ENCODE data around the gene TEC.

TEC gene

DNA sequence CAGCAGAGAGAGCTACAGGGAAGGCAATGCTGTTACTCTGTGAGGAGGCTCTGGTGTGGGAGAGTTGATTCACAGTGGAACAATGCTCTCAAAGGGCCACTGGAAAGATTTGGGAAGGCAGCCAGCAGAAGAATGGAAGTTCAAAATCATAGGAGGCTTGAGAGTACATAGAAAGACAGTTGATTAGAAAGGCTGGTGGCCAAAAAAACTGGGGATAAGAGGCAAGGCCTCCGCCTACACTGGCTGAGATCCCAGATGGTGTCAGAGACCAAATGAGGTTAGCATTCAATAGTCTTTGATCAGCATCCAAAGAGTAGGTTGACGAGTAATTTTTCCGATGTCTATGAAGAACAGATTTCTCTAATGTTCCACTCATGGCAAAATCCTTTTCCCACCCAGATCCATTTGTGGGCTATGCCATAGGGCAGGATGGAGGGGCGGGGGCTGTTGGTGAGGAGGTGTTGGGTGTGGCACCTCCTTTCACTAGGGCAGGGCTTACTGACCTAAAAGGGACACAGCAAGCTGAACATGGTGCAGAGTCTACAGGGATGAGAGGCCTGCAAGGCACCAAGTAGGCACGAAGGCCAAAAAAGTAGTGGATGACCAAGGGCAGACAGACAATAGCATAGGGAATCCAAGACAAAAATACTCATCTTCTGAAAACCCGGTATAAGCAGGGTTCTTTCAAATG, 15.1 kb downstream of the TEC start:
- H3K36me3 ChIP-seq (ENCODE audit: low read depth): no peaks in the 10 kb centered on the region

GRCh38 chr4:48252313-48252712, 17.3 kb downstream of the TEC start:
- ATAC-seq (ENCODE audit: low read depth) (0 out of 3 replicates have a peak, but pooled peaks have one; percentile 23), DNase-seq (ENCODE audit: low spot score) (no peak)
- no peak overlapping the region for H3K27ac ChIP-seq (ENCODE audit: poor library complexity, severe bottlenecking)
- H3K9me3 ChIP-seq (ENCODE audit: severe bottlenecking): no peaks in the 10 kb centered on the region
- no peaks in the 10 kb centered on the region for H3K36me3 ChIP-seq (ENCODE audit: low read depth)
- H3K27me3 ChIP-seq (ENCODE audit: insufficient read depth, poor library complexity, severe bottlenecking): no peaks in the 10 kb centered on the region
- H3K4me3 ChIP-seq (ENCODE audit: severe bottlenecking): no peak overlapping the region
- no peaks in the 10 kb centered on the region for H3K4me1 ChIP-seq (ENCODE audit: insufficient read depth, poor library complexity, severe bottlenecking)
- TF ChIP-seq, protein P1, sequence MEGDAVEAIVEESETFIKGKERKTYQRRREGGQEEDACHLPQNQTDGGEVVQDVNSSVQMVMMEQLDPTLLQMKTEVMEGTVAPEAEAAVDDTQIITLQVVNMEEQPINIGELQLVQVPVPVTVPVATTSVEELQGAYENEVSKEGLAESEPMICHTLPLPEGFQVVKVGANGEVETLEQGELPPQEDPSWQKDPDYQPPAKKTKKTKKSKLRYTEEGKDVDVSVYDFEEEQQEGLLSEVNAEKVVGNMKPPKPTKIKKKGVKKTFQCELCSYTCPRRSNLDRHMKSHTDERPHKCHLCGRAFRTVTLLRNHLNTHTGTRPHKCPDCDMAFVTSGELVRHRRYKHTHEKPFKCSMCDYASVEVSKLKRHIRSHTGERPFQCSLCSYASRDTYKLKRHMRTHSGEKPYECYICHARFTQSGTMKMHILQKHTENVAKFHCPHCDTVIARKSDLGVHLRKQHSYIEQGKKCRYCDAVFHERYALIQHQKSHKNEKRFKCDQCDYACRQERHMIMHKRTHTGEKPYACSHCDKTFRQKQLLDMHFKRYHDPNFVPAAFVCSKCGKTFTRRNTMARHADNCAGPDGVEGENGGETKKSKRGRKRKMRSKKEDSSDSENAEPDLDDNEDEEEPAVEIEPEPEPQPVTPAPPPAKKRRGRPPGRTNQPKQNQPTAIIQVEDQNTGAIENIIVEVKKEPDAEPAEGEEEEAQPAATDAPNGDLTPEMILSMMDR (IDR thresholded peaks at IDR 0.05; ENCODE audit: poor library complexity, severe bottlenecking): no peak

More for the DNA sequence above, 15.1 kb downstream of the TEC start:
- no peaks in the 10 kb centered on the region for H3K4me1 ChIP-seq (ENCODE audit: insufficient read depth, poor library complexity, severe bottlenecking)
- no peak overlapping the region for H3K27ac ChIP-seq (ENCODE audit: poor library complexity, severe bottlenecking)
- no peak for ATAC-seq (ENCODE audit: low read depth)
- DNase-seq (ENCODE audit: low spot score): no peak
- H3K9me3 ChIP-seq (ENCODE audit: severe bottlenecking): no peaks in the 10 kb centered on the region
- H3K4me3 ChIP-seq (ENCODE audit: severe bottlenecking): no peak overlapping the region
- TF ChIP-seq, protein P1 (IDR thresholded peaks at IDR 0.05; ENCODE audit: poor library complexity, severe bottlenecking): no peak
- H3K27me3 ChIP-seq (ENCODE audit: insufficient read depth, poor library complexity, severe bottlenecking): no peaks in the 10 kb centered on the region

GRCh38 chr4:48250980-48251379, 18.7 kb downstream of the TEC start:
- Histone ChIP-seq H3K4me3 (ENCODE audit: severe bottlenecking) (no peak overlapping the region), H3K27ac (ENCODE audit: poor library complexity, severe bottlenecking) (no peak overlapping the region), H3K27me3 (ENCODE audit: insufficient read depth, poor library complexity, severe bottlenecking) (no peaks in the 10 kb centered on the region), H3K4me1 (ENCODE audit: insufficient read depth, poor library complexity, severe bottlenecking) (no peaks in the 10 kb centered on the region), H3K36me3 (ENCODE audit: low read depth) (no peaks in the 10 kb centered on the region; the same call in 1 of the 2 replicates), H3K9me3 (ENCODE audit: severe bottlenecking) (no peaks in the 10 kb centered on the region)
- DNase-seq (ENCODE audit: low spot score) (no peak), ATAC-seq (ENCODE audit: low read depth) (no peak)
- TF ChIP-seq, protein P1 (IDR thresholded peaks at IDR 0.05; ENCODE audit: poor library complexity, severe bottlenecking): no peak

GRCh38 chr4:48250343-48250742, 19.3 kb downstream of the TEC start:
- Histone ChIP-seq H3K9me3 (ENCODE audit: severe bottlenecking) (no peaks in the 10 kb centered on the region), H3K36me3 (ENCODE audit: low read depth) (no peaks in the 10 kb centered on the region; the same call in 1 of the 2 replicates), H3K27me3 (ENCODE audit: insufficient read depth, poor library complexity, severe bottlenecking) (no peaks in the 10 kb centered on the region), H3K27ac (ENCODE audit: poor library complexity, severe bottlenecking) (no peak overlapping the region), H3K4me3 (ENCODE audit: severe bottlenecking) (no peak overlapping the region), H3K4me1 (ENCODE audit: insufficient read depth, poor library complexity, severe bottlenecking) (no peaks in the 10 kb centered on the region)
- TF ChIP-seq, protein P1 (IDR thresholded peaks at IDR 0.05; ENCODE audit: poor library complexity, severe bottlenecking): no peak
- ATAC-seq (ENCODE audit: low read depth) (no peak), DNase-seq (ENCODE audit: low spot score) (no peak)

- TF ChIP-seq, protein P1 (IDR thresholded peaks at IDR 0.05; ENCODE audit: poor library complexity, severe bottlenecking): no peak
- Histone ChIP-seq H3K27me3 (ENCODE audit: insufficient read depth, poor library complexity, severe bottlenecking) (no peaks in the 10 kb centered on the region), H3K27ac (ENCODE audit: poor library complexity, severe bottlenecking) (no peak overlapping the region), H3K4me1 (ENCODE audit: insufficient read depth, poor library complexity, severe bottlenecking) (no peaks in the 10 kb centered on the region), H3K36me3 (ENCODE audit: low read depth) (no peaks in the 10 kb centered on the region; the same call in 1 of the 2 replicates), H3K4me3 (ENCODE audit: severe bottlenecking) (no peak overlapping the region), H3K9me3 (ENCODE audit: severe bottlenecking) (no peaks in the 10 kb centered on the region)
- DNase-seq (ENCODE audit: low spot score) (no peak), ATAC-seq (ENCODE audit: low read depth) (no peak)
Measured at GRCh38 chr4:48249378-48249777, 20.3 kb downstream of the TEC start.
